GM10248 (cell line): ENCODE data around the gene TRIM3.

ENCODE experiments used
- CTCF ChIA-PET: fragments of 300-600 bp; sonication (Branson Sonifier 250); formaldehyde crosslinking; extraction: SDS; loops from one replicate; lab custom pipeline; 2021; ENCODE audit warnings: antibody characterized with exemption; lab: Yijun Ruan, JAX
- POLR2A ChIA-PET: fragments of 350-650 bp; sonication (Branson Sonifier 250); formaldehyde crosslinking; extraction: SDS; loops from one replicate; lab custom pipeline; 2020; ENCODE audit warnings: antibody characterized with exemption; lab: Yijun Ruan, JAX
- DNase-seq: peaks from one replicate; pipeline ENCODE4 v3.0.0; 2012; ENCODE audit errors: extremely low spot score
- TF ChIP-seq, protein P1 (sequence below): IDR thresholded peaks from 2 replicates; pipeline ENCODE4 v1.5.1; 2012; ENCODE audit warnings: mild to moderate bottlenecking, low read depth; ENCODE audit errors: extremely low read depth, missing control alignments, control extremely low read depth

The TRIM3 gene

DNA sequence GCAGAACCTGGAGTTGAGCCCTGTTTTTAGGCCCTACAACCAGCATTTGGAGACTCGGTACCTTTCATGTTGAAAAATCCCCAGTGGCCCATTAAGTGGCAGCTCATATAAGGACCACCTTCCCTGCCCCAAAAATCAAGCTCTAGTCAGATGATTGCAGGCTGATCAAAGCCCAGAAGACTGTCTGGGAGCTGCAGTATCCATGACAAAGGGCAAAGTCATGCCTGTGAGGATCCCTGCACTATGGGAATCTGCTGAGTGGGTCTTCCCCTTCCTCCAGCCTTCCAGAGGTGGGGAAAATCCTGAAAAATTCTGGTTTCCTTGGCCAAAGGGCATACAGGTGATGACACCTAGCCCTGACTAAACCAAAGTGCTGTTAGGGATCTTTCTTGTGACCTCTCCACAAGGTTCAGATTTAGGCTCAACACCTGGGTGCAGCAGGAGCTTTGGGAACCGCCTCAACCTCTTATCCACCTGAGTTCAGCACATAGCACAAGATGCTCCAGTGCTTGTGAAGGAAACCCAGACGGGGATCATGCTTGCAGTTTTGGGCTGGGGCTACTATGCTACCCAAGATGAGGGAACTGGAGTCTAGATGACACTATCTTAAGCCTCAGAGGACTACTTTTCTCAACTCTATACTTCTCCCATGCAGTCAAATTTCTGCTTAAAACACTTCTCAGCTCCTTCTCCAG is 1.2 kb upstream of the TRIM3 start:
- no peak for DNase-seq
- CTCF ChIA-PET, result interaction anchor here (1.2 to 4.3 kb wide), 5 partner anchors 31 to 112 kb away, joined by 3 to 23 read pairs (median 4); no protein-coding TSS in a partner anchor
- TF ChIP-seq, protein P1, sequence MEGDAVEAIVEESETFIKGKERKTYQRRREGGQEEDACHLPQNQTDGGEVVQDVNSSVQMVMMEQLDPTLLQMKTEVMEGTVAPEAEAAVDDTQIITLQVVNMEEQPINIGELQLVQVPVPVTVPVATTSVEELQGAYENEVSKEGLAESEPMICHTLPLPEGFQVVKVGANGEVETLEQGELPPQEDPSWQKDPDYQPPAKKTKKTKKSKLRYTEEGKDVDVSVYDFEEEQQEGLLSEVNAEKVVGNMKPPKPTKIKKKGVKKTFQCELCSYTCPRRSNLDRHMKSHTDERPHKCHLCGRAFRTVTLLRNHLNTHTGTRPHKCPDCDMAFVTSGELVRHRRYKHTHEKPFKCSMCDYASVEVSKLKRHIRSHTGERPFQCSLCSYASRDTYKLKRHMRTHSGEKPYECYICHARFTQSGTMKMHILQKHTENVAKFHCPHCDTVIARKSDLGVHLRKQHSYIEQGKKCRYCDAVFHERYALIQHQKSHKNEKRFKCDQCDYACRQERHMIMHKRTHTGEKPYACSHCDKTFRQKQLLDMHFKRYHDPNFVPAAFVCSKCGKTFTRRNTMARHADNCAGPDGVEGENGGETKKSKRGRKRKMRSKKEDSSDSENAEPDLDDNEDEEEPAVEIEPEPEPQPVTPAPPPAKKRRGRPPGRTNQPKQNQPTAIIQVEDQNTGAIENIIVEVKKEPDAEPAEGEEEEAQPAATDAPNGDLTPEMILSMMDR, result no peak
- POLR2A ChIA-PET, result no interaction called here

DNA sequence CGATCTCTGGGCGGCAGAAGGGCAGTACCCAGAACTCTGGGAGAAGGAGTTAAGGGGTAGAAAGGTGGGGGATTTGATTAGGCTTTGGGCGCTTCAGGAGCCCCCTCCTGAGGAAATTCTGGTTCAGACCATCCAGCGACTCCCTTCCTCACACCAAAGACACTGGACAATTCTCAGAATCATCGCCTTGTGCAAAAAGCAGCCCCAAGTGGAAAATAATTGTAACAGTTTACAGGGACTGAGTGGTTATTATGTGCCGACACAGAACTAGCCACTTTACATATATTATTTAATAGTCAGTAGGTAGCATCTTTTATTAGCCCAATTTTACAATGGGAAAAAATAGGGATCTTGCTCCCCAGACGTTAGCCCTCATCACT is 662 bp upstream of the TRIM3 start:
- POLR2A ChIA-PET, result no interaction called here
- CTCF ChIA-PET, result interaction anchor here (1.3 to 4.3 kb wide), 3 partner anchors 31 to 112 kb away, joined by 4 to 23 read pairs (median 9); no protein-coding TSS in a partner anchor
- TF ChIP-seq, protein P1, result no peak
- no peak for DNase-seq

DNA sequence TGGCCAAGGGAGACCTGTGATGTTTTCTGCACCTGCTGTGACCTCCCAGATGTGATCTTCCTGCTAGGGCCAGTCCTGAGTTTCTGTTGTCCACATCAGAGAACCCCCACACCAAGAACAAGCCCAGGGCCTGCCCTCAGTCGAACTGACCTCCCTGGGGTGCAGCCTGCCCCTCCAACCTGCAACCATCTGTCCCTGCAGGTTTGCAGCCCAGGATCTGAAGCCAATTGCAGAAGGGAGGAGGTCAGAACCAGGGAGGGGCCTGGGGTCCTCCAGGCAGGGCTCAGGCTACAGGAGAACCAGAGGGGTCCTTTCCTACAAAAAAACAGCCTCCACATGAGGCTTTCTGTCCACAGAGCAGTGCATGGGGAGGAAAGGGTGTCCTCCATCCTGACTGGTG is 807 bp downstream of the TRIM3 start:
- no peak for DNase-seq
- ChIA-PET POLR2A (no interaction called here), CTCF (interaction anchor here (1.1 to 4.3 kb wide), 3 partner anchors 16 to 94 kb away, joined by 3 to 23 read pairs (median 15); no protein-coding TSS in a partner anchor)
- TF ChIP-seq, protein P1, result no peak

DNA sequence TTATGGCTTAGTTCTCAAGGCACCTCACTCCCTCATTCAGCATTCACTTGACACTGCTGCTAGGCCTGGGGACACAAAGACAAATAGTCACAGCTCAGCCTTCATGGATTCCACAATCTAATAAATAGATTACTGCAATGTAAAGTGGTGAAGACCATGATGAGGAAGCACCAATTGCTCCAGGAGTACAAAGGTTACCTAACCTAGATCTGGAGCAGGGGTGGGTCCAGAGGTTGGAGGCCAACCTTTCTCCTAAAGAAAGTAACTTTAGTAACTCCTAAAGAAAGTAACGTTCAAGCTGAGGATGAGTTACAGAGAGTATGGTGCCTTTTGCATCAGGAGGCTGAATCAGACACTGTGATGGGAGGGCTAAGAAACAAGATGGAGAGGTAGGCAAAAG is 4.1 kb downstream of the TRIM3 start:
- DNase-seq, result no peak
- CTCF ChIA-PET, result interaction anchor here (1.1 to 4.1 kb wide), 4 partner anchors 17 to 107 kb away, joined by 3 to 25 read pairs (median 6); no protein-coding TSS in a partner anchor
- POLR2A ChIA-PET, result interaction anchor here (1.0 kb wide), 2 partner anchors 12 to 90 kb away, joined by 3 to 4 read pairs; partner anchors contain the start of genes ARFIP2 and TIMM10B
- TF ChIP-seq, protein P1, result no peak

DNA sequence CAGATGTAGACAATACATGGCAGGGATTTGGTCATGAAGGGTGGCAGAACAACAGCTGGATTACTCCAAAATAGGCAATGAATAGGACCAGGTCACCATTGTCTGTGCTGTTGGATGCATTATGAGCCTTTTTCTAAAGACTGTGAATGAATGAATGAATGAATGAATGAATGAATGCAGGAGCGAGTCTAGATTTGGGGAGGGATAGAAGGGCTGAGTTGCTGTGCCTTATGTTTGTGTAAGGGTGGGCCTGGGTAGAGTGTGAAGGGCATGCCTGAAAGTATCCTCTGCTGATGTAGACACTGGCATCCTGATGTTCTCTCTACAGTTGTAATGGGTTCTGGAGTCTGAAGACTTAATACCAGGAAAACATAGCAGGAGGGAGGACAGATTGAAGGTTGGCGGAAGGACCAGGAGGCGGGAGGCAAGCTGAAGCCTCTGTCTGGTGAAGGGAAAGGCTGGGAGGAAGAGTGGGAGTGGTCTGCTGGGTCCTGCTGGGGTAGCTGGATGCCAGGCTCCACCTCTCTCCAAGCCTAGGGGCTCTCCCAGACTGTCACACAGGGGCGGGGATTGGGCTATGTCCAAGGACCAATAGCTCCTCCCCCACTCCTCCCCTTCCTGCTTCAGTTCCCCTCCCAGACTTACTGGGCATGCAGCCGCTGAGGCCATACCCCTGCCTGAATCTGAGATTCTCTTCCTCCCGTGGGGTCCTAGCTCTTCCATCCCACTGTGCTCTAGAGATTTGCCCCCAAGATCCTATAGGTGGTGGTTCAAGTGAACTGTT is 4.8 kb downstream of the TRIM3 start:
- ChIA-PET CTCF (interaction anchor here (1.1 to 4.1 kb wide), 5 partner anchors 13 to 106 kb away, joined by 3 to 25 read pairs (median 6); partner anchors contain the start of genes ARFIP2 and TIMM10B), POLR2A (interaction anchor here (1.0 kb wide), 2 partner anchors 12 to 90 kb away, joined by 3 to 4 read pairs; partner anchors contain the start of genes ARFIP2 and TIMM10B)
- peak; percentile 74 for DNase-seq
- TF ChIP-seq, protein P1, result no peak

DNA sequence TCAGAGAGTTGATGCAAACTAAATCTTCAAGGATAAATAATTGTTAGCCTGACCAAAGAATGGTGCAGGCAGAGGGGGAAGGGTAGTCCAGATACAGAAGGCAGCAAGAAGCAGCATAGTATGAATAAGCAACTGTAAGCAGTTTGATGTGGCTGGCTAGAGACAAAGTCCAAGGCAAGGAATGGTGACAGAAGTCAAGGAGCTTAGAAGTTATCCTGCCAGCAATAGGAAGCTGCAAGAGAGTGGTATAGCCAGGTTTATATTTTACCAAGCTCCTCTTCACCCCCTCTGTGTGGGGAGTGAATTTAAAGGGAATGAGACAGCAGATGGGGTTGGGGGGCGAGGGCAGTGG is 14.7 kb downstream of the TRIM3 start:
- ChIA-PET POLR2A (no interaction called here), CTCF (interaction anchor here (1.5 to 4.7 kb wide), 3 partner anchors 15 to 80 kb away, joined by 4 to 16 read pairs (median 14); no protein-coding TSS in a partner anchor)
- DNase-seq, result no peak
- TF ChIP-seq, protein P1, result no peak
